A549 (cell line): ENCODE measurements around the gene RBM34.

Experiments used
- CHD2 ChIP-seq: fragments of 150-350 bp; IDR thresholded peaks from 2 replicates; pipeline ENCODE4 v1.6.1; 2014; ENCODE audit warnings: low read length; ENCODE audit not compliant: partially characterized antibody
- CTCF ChIP-seq: fragments of >200 bp; sonication (Bioruptor Twin); formaldehyde crosslinking; IDR thresholded peaks from 3 replicates; pipeline ENCODE4 v1.5.1; 2016
- HMGXB4 ChIP-seq: fragments of 250-450 bp; sonication (Bioruptor Pico); IDR thresholded peaks from 2 replicates; pipeline ENCODE4 v1.5.0; 2021; ENCODE audit warnings: mild to moderate bottlenecking, moderate library complexity, borderline replicate concordance
- JUNB ChIP-seq: fragments of >200 bp; sonication (Bioruptor Twin); formaldehyde crosslinking; IDR thresholded peaks from 2 replicates; pipeline ENCODE4 v1.6.1; 2016
- KDM5A ChIP-seq: fragments of 200-600 bp; sonication (generic); IDR thresholded peaks from 2 replicates; pipeline ENCODE4 v1.6.1; 2016; ENCODE audit warnings: antibody characterized with exemption, mild to moderate bottlenecking
- MAFK ChIP-seq: fragments of 450-650 bp; IDR thresholded peaks from 2 replicates; pipeline ENCODE4 v1.6.1; 2014; ENCODE audit not compliant: partially characterized antibody
- MAX ChIP-seq: IDR thresholded peaks from 2 replicates; pipeline ENCODE4 v1.6.1; 2012
- MYC ChIP-seq: IDR thresholded peaks from 2 replicates; pipeline ENCODE4 v1.6.1; 2012; ENCODE audit warnings: mild to moderate bottlenecking, inconsistent platforms, low read length, improper control_type of control experiment, borderline replicate concordance
- NR3C1 ChIP-seq: fragments of >200 bp; sonication (Bioruptor Twin); formaldehyde crosslinking; IDR thresholded peaks from 3 replicates; pipeline ENCODE4 v1.6.1; 2017
- POLR2A ChIP-seq: IDR thresholded peaks from 2 replicates; pipeline ENCODE4 v1.6.1; 2012; ENCODE audit warnings: mild to moderate bottlenecking, low read length
- POLR2AphosphoS2 ChIP-seq: conservative IDR thresholded peaks from 2 replicates; pipeline ENCODE4 v1.6.1; 2012; ENCODE audit warnings: low read length, improper control_type of control experiment, inconsistent platforms
- RNF2 ChIP-seq: fragments of 200-600 bp; sonication (generic); IDR thresholded peaks from 2 replicates; pipeline ENCODE4 v1.6.1; 2016; ENCODE audit warnings: low read depth, mild to moderate bottlenecking, antibody characterized with exemption, moderate library complexity, borderline replicate concordance

- TF ChIP-seq CTCF, result peak; percentile 35; the same call in 2 of the 3 replicates
- TF ChIP-seq CHD2, result no peak
- no peak for TF ChIP-seq JUNB
- no peak for TF ChIP-seq POLR2A
- no peak for TF ChIP-seq MAX
- TF ChIP-seq POLR2AphosphoS2, result no peak
- TF ChIP-seq KDM5A, result no peak
- TF ChIP-seq HMGXB4 (CRISPR knock-in tag), result no peak
- TF ChIP-seq MYC, result no peak
- no peak for TF ChIP-seq NR3C1
- TF ChIP-seq RNF2, result no peak
- TF ChIP-seq MAFK, result no peak
These were observed 38.4 kb upstream of the RBM34 start for GRCh38 chr1:235199441-235199840.
